OCI-LY7 (cell line): Measurements from ENCODE around the gene GOLIM4. TPM values are rescaled to one million over a fixed set of nuclear protein-coding genes. Genes with fewer than 3 reads are reported as not detected.

Experiments used
- BruUV-seq: library from RNA; stranded (reverse); fragments of 400-500 nt; replicated peaks from 2 replicates; lab custom pipeline; 2021; lab: Mats Ljungman, UMichigan
- CTCF ChIA-PET: fragments of 300-600 bp; sonication (Branson Sonifier 250); formaldehyde crosslinking; loops from one replicate; lab custom pipeline; 2022; ENCODE audit warnings: antibody characterized with exemption; ENCODE audit not compliant: unreplicated experiment; lab: Charles Lee
- POLR2A ChIA-PET: fragments of 300-600 bp; sonication (Branson Sonifier 250); formaldehyde crosslinking; loops from one replicate; lab custom pipeline; 2022; ENCODE audit warnings: antibody characterized with exemption; lab: Charles Lee
- DNase-seq: peaks from one replicate; pipeline ENCODE4 v3.0.0-alpha.2; 2015; ENCODE audit warnings: low spot score
- H2AFZ ChIP-seq: fragments of 200-600 bp; sonication (generic), shearing (Covaris generic); 2 replicates; pipeline ENCODE4 v1.6.1; 2014; ENCODE audit warnings: mild to moderate bottlenecking, antibody characterized with exemption, low read length, moderate library complexity
- H3K27ac ChIP-seq: fragments of 200-600 bp; sonication (generic); 2 replicates; pipeline ENCODE4 v1.5.1; 2014; ENCODE audit warnings: mixed run types, low read depth, mild to moderate bottlenecking, moderate library complexity, low read length, inconsistent platforms; ENCODE audit not compliant: poor library complexity, severe bottlenecking
- H3K36me3 ChIP-seq: fragments of 200-600 bp; sonication (generic); 2 replicates; pipeline ENCODE4 v1.6.1; 2014; ENCODE audit warnings: mild to moderate bottlenecking, antibody characterized with exemption, low read length, moderate library complexity, mixed read lengths; ENCODE audit not compliant: insufficient read depth
- H3K4me1 ChIP-seq: fragments of 200-600 bp; sonication (generic); 2 replicates; pipeline ENCODE4 v1.5.1; 2014; ENCODE audit warnings: mild to moderate bottlenecking, low read length; ENCODE audit not compliant: insufficient read depth, poor library complexity, severe bottlenecking
- H3K4me2 ChIP-seq: fragments of 200-600 bp; sonication (generic); 2 replicates; pipeline ENCODE4 v1.6.1; 2014; ENCODE audit warnings: mild to moderate bottlenecking, low read length
- H3K4me3 ChIP-seq: fragments of 200-600 bp; sonication (generic); 2 replicates; pipeline ENCODE4 v1.5.1; 2014; ENCODE audit warnings: mild to moderate bottlenecking, low read depth, low read length; ENCODE audit not compliant: poor library complexity, severe bottlenecking
- H3K79me2 ChIP-seq: fragments of 200-600 bp; sonication (generic); 2 replicates; pipeline ENCODE4 v1.6.1; 2016; ENCODE audit warnings: low read depth, mild to moderate bottlenecking, low read length, moderate library complexity, mixed read lengths; ENCODE audit not compliant: insufficient read depth
- H3K9me2 ChIP-seq: fragments of 200-600 bp; sonication (generic); 2 replicates; pipeline ENCODE4 v1.6.1; 2016; ENCODE audit warnings: mild to moderate bottlenecking, low read length, mixed read lengths; ENCODE audit not compliant: insufficient read depth
- H3K9me3 ChIP-seq: fragments of 200-600 bp; sonication (generic); 2 replicates; pipeline ENCODE4 v1.6.1; 2014; ENCODE audit warnings: mild to moderate bottlenecking, mixed run types, low read length, mixed read lengths
- H4K20me1 ChIP-seq: fragments of 200-600 bp; sonication (generic); 2 replicates; pipeline ENCODE4 v1.6.1; 2014; ENCODE audit warnings: mild to moderate bottlenecking, antibody characterized with exemption, low read length, moderate library complexity, mixed read lengths; ENCODE audit not compliant: insufficient read depth
- CTCF ChIP-seq: fragments of 200-600 bp; sonication (generic); conservative IDR thresholded peaks from 2 replicates; pipeline ENCODE4 v1.5.1; 2014; ENCODE audit warnings: mild to moderate bottlenecking, antibody characterized with exemption, low read length, moderate library complexity, mixed read lengths
- EZH2phosphoT487 ChIP-seq: fragments of 200-600 bp; sonication (generic); IDR thresholded peaks from 2 replicates; pipeline ENCODE4 v1.6.1; 2018; ENCODE audit warnings: low read depth, borderline replicate concordance, mild to moderate bottlenecking, mixed run types, antibody characterized with exemption, low read length, moderate library complexity, mixed read lengths
- intact Hi-C: fragments of 100-400 bp; cut with micrococcal nuclease; formaldehyde crosslinking; loops from one replicate; pipeline ENCODE4 v1.10.0; 2022; ENCODE audit not compliant: unreplicated experiment
- total RNA-seq, 2 experiments: library from RNA; depleted of rRNA in 1 of 2; stranded (reverse); fragments of >200 nt in 1 of 2; shearing (Covaris generic) in 1 of 2; gene quantifications; 2 replicates each; pipeline ENCODE4 v1.2.3, GENCODE V29; 2014 to 2022

The GOLIM4 gene
- total RNA-seq, 2 experiments from 2014 or later, result 31.2 to 42.8 TPM

GRCh38 chr3:168049367-168049974 lies 46.3 kb downstream of the GOLIM4 start:
- POLR2A ChIA-PET, result interaction anchor here (0.6 kb wide), 1 partner anchor 79 kb away, joined by 3 read pairs; no protein-coding TSS in a partner anchor
- Histone ChIP-seq H3K4me1 (peaks cover 10% of the 10 kb centered on the region), H3K4me2 (no peak overlapping the region), H3K36me3 (no peaks in the 10 kb centered on the region), H2AFZ (no peak overlapping the region), H3K27ac (no peak overlapping the region), H3K9me3 (no peaks in the 10 kb centered on the region), H3K4me3 (no peak overlapping the region), H3K9me2 (no peaks in the 10 kb centered on the region), H4K20me1 (0 out of 2 replicates have a peak, but pooled peaks cover 7% of the 10 kb centered on the region), H3K79me2 (peaks cover 40% of the 10 kb centered on the region; the same call in 1 of the 2 replicates)
- DNase-seq, result no peak
- intact Hi-C loops, result loop anchor here (5.0 to 10.0 kb wide), 2 partner anchors 458 to 575 kb away; no protein-coding TSS in a partner anchor
- BruUV-seq, result no TSS peak
- TF ChIP-seq EZH2phosphoT487 (no peak), CTCF (no peak)
- CTCF ChIA-PET, result no interaction called here

GRCh38 chr3:168048414-168049330 lies 47.1 kb downstream of the GOLIM4 start:
- TF ChIP-seq EZH2phosphoT487 (no peak), CTCF (no peak)
- CTCF ChIA-PET, result interaction anchor here (0.7 kb wide), 1 partner anchor 158 kb away, joined by 4 read pairs; no protein-coding TSS in a partner anchor
- DNase-seq, result no peak
- Histone ChIP-seq H2AFZ (no peak overlapping the region), H3K4me2 (no peak overlapping the region), H3K27ac (no peak overlapping the region), H3K36me3 (peaks cover 4% of the 10 kb centered on the region), H3K79me2 (peaks cover 33% of the 10 kb centered on the region; the same call in 1 of the 2 replicates), H4K20me1 (0 out of 2 replicates have a peak, but pooled peaks cover 7% of the 10 kb centered on the region), H3K4me3 (no peak overlapping the region), H3K4me1 (peaks cover 10% of the 10 kb centered on the region), H3K9me2 (no peaks in the 10 kb centered on the region), H3K9me3 (no peaks in the 10 kb centered on the region)
- intact Hi-C loops, result loop anchor here (5.0 to 10.0 kb wide), 2 partner anchors 459 to 576 kb away; no protein-coding TSS in a partner anchor
- POLR2A ChIA-PET, result interaction anchor here (0.6 to 1.1 kb wide), 6 partner anchors 42 to 703 kb away, joined by 3 to 8 read pairs (median 4); no protein-coding TSS in a partner anchor
- BruUV-seq, result no TSS peak
